Small intestine (tissue), 7 donors: Measurements from ENCODE around the gene SOX12. TPM values are rescaled to one million over a fixed set of nuclear protein-coding genes. Genes with fewer than 3 reads are reported as not detected.

Source experiments
- DNase-seq, 2 donors: peaks; one replicate each; pipeline versions ENCODE4 v3.0.0 to v3.0.0-alpha.2; 2013
- FAIRE-seq: peaks from 2 replicates; lab custom pipeline; 2012; peaks lifted over from hg19 to GRCh38; lab: Jason Lieb, UNC
- H3K27ac ChIP-seq, 3 donors: one replicate each; pipeline ENCODE4 v1.5.1; 2013; ENCODE audit warnings: low read length in 2 of 3, mild to moderate bottlenecking in 2 of 3, control low read depth in 1 of 3, inconsistent platforms in 1 of 3, low read depth in 1 of 3, moderate library complexity in 1 of 3
- H3K27me3 ChIP-seq, 3 donors: one replicate each; pipeline ENCODE4 v1.6.1; 2013; ENCODE audit warnings: low read length in 3 of 3, inconsistent platforms in 1 of 3; ENCODE audit not compliant: control insufficient read depth in 3 of 3, insufficient read depth in 3 of 3
- H3K36me3 ChIP-seq, 3 donors: one replicate each; pipeline ENCODE4 v1.6.1; 2013; ENCODE audit warnings: low read length in 3 of 3, inconsistent platforms in 1 of 3, low read depth in 1 of 3, mild to moderate bottlenecking in 1 of 3, moderate library complexity in 1 of 3; ENCODE audit not compliant: control insufficient read depth in 3 of 3, insufficient read depth in 2 of 3
- H3K4me1 ChIP-seq, 3 donors: one replicate each; pipeline ENCODE4 v1.6.1; 2013; ENCODE audit warnings: low read length in 2 of 3, inconsistent platforms in 1 of 3, low read depth in 1 of 3, mild to moderate bottlenecking in 1 of 3, moderate library complexity in 1 of 3; ENCODE audit not compliant: control insufficient read depth in 3 of 3, insufficient read depth in 2 of 3
- H3K4me3 ChIP-seq, 3 donors: one replicate each; pipeline ENCODE4 v1.5.1; 2013; ENCODE audit warnings: low read length in 3 of 3, control low read depth in 1 of 3, inconsistent platforms in 1 of 3, low read depth in 1 of 3, mild to moderate bottlenecking in 1 of 3, moderate library complexity in 1 of 3
- H3K9me3 ChIP-seq, 2 donors: one replicate each; pipeline ENCODE4 v1.6.1; 2013; ENCODE audit warnings: low read depth in 1 of 2, low read length in 1 of 2; ENCODE audit not compliant: control insufficient read depth in 2 of 2, insufficient read depth in 1 of 2
- WGBS, 3 donors: extraction: QIAGEN DNeasy Blood & Tissue Kit; methylation state at CpG; one replicate each; pipeline ENCODE4 v1.1.7; 2013; 5-methylcytosine and 5-hydroxymethylcytosine counted together
- polyA plus RNA-seq, 4 donors: library from polyadenylated mRNA; stranded (reverse) in 3 of 4; unstranded in 1 of 4; fragments of 200-250 nt in 3 of 4; fragments of 120-200 nt in 1 of 4; gene quantifications; one replicate each; pipeline versions ENCODE4 v1.2.1 to v1.2.3, GENCODE V29; 2013
- donor health status: healthy with polysubstance abuse.
- donor health status: control.
- donor health status: control.
- donor health status: Bipolar disorder and iron deficiency.
- donor health status: healthy.

The SOX12 gene
- polyA plus RNA-seq, 4 donors = 0.81 to 9.7 (median 2.0) TPM

- peak within 1 kb of the TSS; percentile 88 to 97 (median 93) for H3K4me3 ChIP-seq
- peaks cover 0 to 17% (median 0%) of the 10 kb centered on the region in 3 donors for H3K36me3 ChIP-seq
- no peaks in the 10 kb centered on the region for H3K9me3 ChIP-seq
- H3K27me3 ChIP-seq = no peaks in the 10 kb centered on the region
- DNase-seq (peak; percentile 78 to 94), FAIRE-seq (no peak)
- H3K27ac ChIP-seq = peak within 1 kb of the TSS; percentile 96 to 99 (median 96)
- WGBS, 3 donors = 0 to 1% (median 0%) methylated on average over 63 to 99 of the region's 99 CpGs
- peaks cover 4 to 27% (median 18%) of the 10 kb centered on the region in 3 donors for H3K4me1 ChIP-seq
These were observed 28.0 kb upstream of the SOX12 start, which contains the start of gene ZCCHC3 for GRCh38 chr20:297098-297924. TSS of gene ZCCHC3 (plus strand) at chr20:297570. CDS start at chr20:297587, 17 bp downstream.

- Histone ChIP-seq H3K4me3 (peak overlapping the region; percentile 88 to 97 (median 93)), H3K4me1 (peaks cover 4 to 27% (median 18%) of the 10 kb centered on the region in 3 donors), H3K36me3 (peaks cover 0 to 17% (median 0%) of the 10 kb centered on the region in 3 donors), H3K27me3 (no peaks in the 10 kb centered on the region), H3K27ac (peak overlapping the region; percentile 96 to 99 (median 96)), H3K9me3 (no peaks in the 10 kb centered on the region)
- 0% methylated on average over 52 to 75 of the region's 75 CpGs for WGBS, 3 donors
- DNase-seq (peak; percentile 84 to 89), FAIRE-seq (no peak)
These were observed 27.2 kb upstream of the SOX12 start for GRCh38 chr20:297925-298775.

GRCh38 chr20:298776-299391 is 26.5 kb upstream of the SOX12 start:
- no peak for FAIRE-seq
- WGBS, 3 donors = 4 to 13% (median 9%) methylated on average over 15 of the region's 15 CpGs
- Histone ChIP-seq H3K27me3 (no peaks in the 10 kb centered on the region), H3K36me3 (peaks cover 0 to 17% (median 0%) of the 10 kb centered on the region in 3 donors), H3K9me3 (no peaks in the 10 kb centered on the region), H3K4me1 (peaks cover 4 to 27% (median 18%) of the 10 kb centered on the region in 3 donors), H3K27ac (peak overlapping the region; percentile 96 to 99 (median 96)), H3K4me3 (peak overlapping the region; percentile 88 to 97 (median 93))
- DNase-seq = no peak

- peak overlapping the region in 1 of 3 donors; percentile 53 for H3K27ac ChIP-seq
- H3K4me3 ChIP-seq = no peak overlapping the region
- H3K27me3 ChIP-seq = no peaks in the 10 kb centered on the region
- H3K9me3 ChIP-seq = no peaks in the 10 kb centered on the region
- no peak for FAIRE-seq
- 40 to 65% (median 62%) methylated on average over 10 of the region's 10 CpGs for WGBS, 3 donors
- H3K36me3 ChIP-seq = peaks cover 0 to 17% (median 0%) of the 10 kb centered on the region in 3 donors
- peak in 1 of 2 donors; percentile 34 for DNase-seq
- H3K4me1 ChIP-seq = peaks cover 4 to 27% (median 18%) of the 10 kb centered on the region in 3 donors
These were observed 24.9 kb upstream of the SOX12 start for GRCh38 chr20:300345-300990.

GRCh38 chr20:301886-302848 is 23.2 kb upstream of the SOX12 start:
- H3K27ac ChIP-seq = no peak overlapping the region
- H3K4me3 ChIP-seq = no peak overlapping the region
- no peaks in the 10 kb centered on the region for H3K9me3 ChIP-seq
- peaks cover 0 to 17% (median 0%) of the 10 kb centered on the region in 3 donors for H3K36me3 ChIP-seq
- H3K27me3 ChIP-seq = no peaks in the 10 kb centered on the region
- H3K4me1 ChIP-seq = peaks cover 4 to 24% (median 18%) of the 10 kb centered on the region in 3 donors
- FAIRE-seq (no peak), DNase-seq (no peak)
- 76 to 86% (median 83%) methylated on average over 13 of the region's 13 CpGs for WGBS, 3 donors

- no peak overlapping the region for H3K4me3 ChIP-seq
- H3K27ac ChIP-seq = no peak overlapping the region
- WGBS, 3 donors = 71 to 82% (median 71%) methylated on average over 11 of the region's 11 CpGs
- no peaks in the 10 kb centered on the region for H3K9me3 ChIP-seq
- DNase-seq (no peak), FAIRE-seq (no peak)
- H3K27me3 ChIP-seq = no peaks in the 10 kb centered on the region
- H3K36me3 ChIP-seq = peaks cover 0 to 9% (median 0%) of the 10 kb centered on the region in 3 donors
- H3K4me1 ChIP-seq = peaks cover 0 to 7% (median 3%) of the 10 kb centered on the region in 3 donors
These were observed 19.6 kb upstream of the SOX12 start for GRCh38 chr20:305745-306144.

- no peak for FAIRE-seq
These were observed 16.8 kb upstream of the SOX12 start for GRCh38 chr20:308427-309038.

More at GRCh38 chr20:308427-309038, 16.8 kb upstream of the SOX12 start:
- Histone ChIP-seq H3K27me3 (no peaks in the 10 kb centered on the region), H3K36me3 (no peaks in the 10 kb centered on the region), H3K4me1 (no peaks in the 10 kb centered on the region), H3K4me3 (no peak overlapping the region), H3K9me3 (no peaks in the 10 kb centered on the region), H3K27ac (peak overlapping the region in 1 of 3 donors; percentile 92)
- WGBS, 3 donors = 43 to 59% (median 47%) methylated on average over 7 of the region's 7 CpGs
- DNase-seq = peak in 1 of 2 donors; percentile 32
